SHP77 treated with DMSO at 0.1 percent for 48 hours (cell line): ENCODE results near the gene KDM4B.

Experiments
- DNase-seq: peaks from one replicate; lab custom pipeline; 2025; lab: John Stamatoyannopoulos, UW

The KDM4B gene

GRCh38 chr19:5013761-5014160, 44.8 kb downstream of the KDM4B start:
- no peak for DNase-seq

GRCh38 chr19:5014941-5015340, 46.0 kb downstream of the KDM4B start:
- no peak for DNase-seq

GRCh38 chr19:5016268-5016667, 47.4 kb downstream of the KDM4B start:
- DNase-seq, result no peak

- DNase-seq, result no peak
Measured at GRCh38 chr19:5016781-5017180, 47.9 kb downstream of the KDM4B start.

- no peak for DNase-seq
Measured at GRCh38 chr19:5017235-5017634, 48.3 kb downstream of the KDM4B start.

- DNase-seq, result no peak
Measured at GRCh38 chr19:5018224-5019015, 49.5 kb downstream of the KDM4B start.

- DNase-seq, result no peak
Measured at GRCh38 chr19:5020368-5020767, 51.5 kb downstream of the KDM4B start.

GRCh38 chr19:5021046-5021445, 52.1 kb downstream of the KDM4B start:
- no peak for DNase-seq

- DNase-seq, result no peak
Measured at GRCh38 chr19:5022066-5022860, 53.4 kb downstream of the KDM4B start.

- no peak for DNase-seq
Measured at GRCh38 chr19:5023128-5023571, 54.2 kb downstream of the KDM4B start.

- no peak for DNase-seq
Measured at GRCh38 chr19:5024282-5024681, 55.4 kb downstream of the KDM4B start.

- no peak for DNase-seq
Measured at GRCh38 chr19:5025027-5025426, 56.1 kb downstream of the KDM4B start.

GRCh38 chr19:5026706-5027273, 57.9 kb downstream of the KDM4B start:
- DNase-seq, result no peak

GRCh38 chr19:5028229-5028886, 59.4 kb downstream of the KDM4B start:
- DNase-seq, result no peak

- DNase-seq, result peak; percentile 15
Measured at GRCh38 chr19:5029596-5029995, 60.7 kb downstream of the KDM4B start.

GRCh38 chr19:5030136-5030820, 61.4 kb downstream of the KDM4B start:
- DNase-seq, result no peak

- no peak for DNase-seq
Measured at GRCh38 chr19:5030822-5031221, 61.9 kb downstream of the KDM4B start.

GRCh38 chr19:5031231-5032100, 62.6 kb downstream of the KDM4B start:
- DNase-seq, result peak; percentile 19

- DNase-seq, result no peak
Measured at GRCh38 chr19:5032101-5032967, 63.4 kb downstream of the KDM4B start.
